Ovary (tissue), 9 donors: Measurements from ENCODE around the gene MCF2L. TPM values are rescaled to one million over a fixed set of nuclear protein-coding genes. Genes with fewer than 3 reads are reported as not detected.

ENCODE experiments used
- DNase-seq, 5 donors: peaks; one replicate each; pipeline ENCODE4 v3.0.0-alpha.2; 2019 to 2020
- H3K27ac ChIP-seq, 2 donors: fragments of 200-600 bp; one replicate each; pipeline versions ENCODE4 v1.5.1 to v1.8.0; 2019 to 2022
- H3K27me3 ChIP-seq: fragments of 200-600 bp; one replicate; pipeline ENCODE4 v1.8.0; 2022
- H3K36me3 ChIP-seq: fragments of 200-600 bp; sonication (generic); one replicate; pipeline ENCODE4 v1.5.1; 2019
- H3K4me1 ChIP-seq: one replicate; pipeline ENCODE4 v1.8.1; 2013; ENCODE audit warnings: mild to moderate bottlenecking, moderate library complexity; ENCODE audit not compliant: insufficient read depth
- H3K4me3 ChIP-seq: fragments of 200-600 bp; sonication (generic); one replicate; pipeline ENCODE4 v1.5.1; 2017
- H3K9me3 ChIP-seq, 2 donors: fragments of 200-600 bp in 1 of 2; sonication (generic) in 1 of 2; one replicate each; pipeline versions ENCODE4 v1.5.1 to v1.8.1; 2013 to 2019; ENCODE audit warnings: mild to moderate bottlenecking in 1 of 2, moderate library complexity in 1 of 2
- CTCF ChIP-seq, 3 donors: fragments of 450-650 bp in 2 of 3; fragments of 200-600 bp in 1 of 3; IDR thresholded peaks; one replicate each; pipeline versions ENCODE4 v1.5.1 to v1.8.0; 2016 to 2022; ENCODE audit warnings: antibody characterized with exemption in 3 of 3, mild to moderate bottlenecking in 1 of 3
- EP300 ChIP-seq: sonication (generic); formaldehyde crosslinking; IDR thresholded peaks from one replicate; pipeline ENCODE4 v1.6.1; 2017; ENCODE audit warnings: antibody characterized with exemption
- POLR2A ChIP-seq: fragments of 450-650 bp; IDR thresholded peaks from one replicate; pipeline ENCODE4 v1.6.1; 2017; ENCODE audit warnings: antibody characterized with exemption, mild to moderate bottlenecking, moderate library complexity
- WGBS, 3 donors: extraction: QIAGEN DNeasy Blood & Tissue Kit in 1 of 3; methylation state at CpG; one replicate each; pipeline versions ENCODE4 v1.1.5 to v1.1.7; 2013 to 2017; 5-methylcytosine and 5-hydroxymethylcytosine counted together
- intact Hi-C, 4 donors: fragments of 100-400 bp; cut with DNase I; formaldehyde crosslinking; loops; one replicate each; pipeline versions ENCODE4 v1.11.0 to v1.15.1; 2022 to 2023
- polyA plus RNA-seq, 2 donors: library from polyadenylated mRNA; stranded (reverse); fragments of 200-250 nt in 1 of 2; fragments of 350-450 nt in 1 of 2; fragmentation: Illumina TruSeq in 1 of 2; extraction: RNeasy Lipid Tissue Mini Kit (QIAGEN cat#74804) in 1 of 2; gene quantifications; one replicate each; pipeline ENCODE4 v1.2.3, GENCODE V29; 2013 to 2014
- total RNA-seq, 7 donors: library from RNA; depleted of rRNA in 2 of 7; stranded (reverse); fragments of >200 nt in 2 of 7; fragmentation: NEBNext Ultra II Directional in 3 of 7; extraction: Animal tissue kit (Norgen Biotek cat#: 25700) in 3 of 7; gene quantifications; one replicate each; pipeline versions ENCODE4 v1.1.0 to v1.2.4, GENCODE V29; 2016 to 2023
- donor health status: DM: no; HTN: no; CAD: no; lungs with moderate emphysema.
- donor health status: DM: no; HTN: no; CAD: no.
- donor health status: Bipolar disorder and iron deficiency.
- donor health status: DM: yes; HTN: yes; CAD: no.
- donor health status: DM: no; HTN: no; CAD: no.
- donor health status: DM: yes; HTN: yes; CAD: no.

The MCF2L gene
- total and polyA plus RNA-seq, 9 donors, result 5.6 to 22.2 (median 8.7) TPM

GRCh38 chr13:112990783-112991182 lies 21.8 kb downstream of the MCF2L start:
- no peaks in the 10 kb centered on the region for H3K27me3 ChIP-seq
- H3K9me3 ChIP-seq, result no peaks in the 10 kb centered on the region
- no peak overlapping the region for H3K27ac ChIP-seq
- TF ChIP-seq EP300 (no peak), CTCF (IDR thresholded peaks at IDR 0.05) (no peak), POLR2A (no peak)
- H3K4me3 ChIP-seq, result no peak overlapping the region
- DNase-seq, result no peak
- H3K4me1 ChIP-seq, result no peaks in the 10 kb centered on the region
- intact Hi-C loops, result no loop called here
- no peaks in the 10 kb centered on the region for H3K36me3 ChIP-seq
- 65 to 84% (median 73%) methylated on average over 8 of the region's 8 CpGs for WGBS, 3 donors

- Histone ChIP-seq H3K27me3 (no peaks in the 10 kb centered on the region), H3K36me3 (no peaks in the 10 kb centered on the region), H3K27ac (no peak overlapping the region), H3K4me1 (no peaks in the 10 kb centered on the region), H3K4me3 (no peak overlapping the region), H3K9me3 (no peaks in the 10 kb centered on the region)
- 58 to 60% (median 60%) methylated on average over 6 of the region's 6 CpGs for WGBS, 3 donors
- intact Hi-C loops, result no loop called here
- no peak for DNase-seq
- TF ChIP-seq POLR2A (no peak), EP300 (no peak), CTCF (IDR thresholded peaks at IDR 0.05) (no peak)
Measured at GRCh38 chr13:112991609-112992008, 22.6 kb downstream of the MCF2L start.

- 75 to 86% (median 79%) methylated on average over 31 of the region's 31 CpGs for WGBS, 3 donors
- no peaks in the 10 kb centered on the region for H3K27me3 ChIP-seq
- no peak overlapping the region for H3K4me3 ChIP-seq
- H3K9me3 ChIP-seq, result no peaks in the 10 kb centered on the region
- H3K36me3 ChIP-seq, result no peaks in the 10 kb centered on the region
- intact Hi-C loops, result no loop called here
- H3K27ac ChIP-seq, result no peak overlapping the region
- peaks cover 4% of the 10 kb centered on the region for H3K4me1 ChIP-seq
- DNase-seq, result no peak
- no peak for TF ChIP-seq CTCF (IDR thresholded peaks at IDR 0.05)
- TF ChIP-seq POLR2A, result no peak
- no peak for TF ChIP-seq EP300
Measured at GRCh38 chr13:112992931-112993680, 24.1 kb downstream of the MCF2L start.

GRCh38 chr13:112994084-112994780 lies 25.2 kb downstream of the MCF2L start:
- Histone ChIP-seq H3K27me3 (no peaks in the 10 kb centered on the region), H3K27ac (no peak overlapping the region), H3K36me3 (no peaks in the 10 kb centered on the region), H3K4me3 (no peak overlapping the region), H3K4me1 (peaks cover 14% of the 10 kb centered on the region), H3K9me3 (no peaks in the 10 kb centered on the region)
- intact Hi-C loops, result no loop called here
- DNase-seq, result no peak
- no peak for TF ChIP-seq POLR2A
- WGBS, 3 donors, result 85 to 91% (median 88%) methylated on average over 46 of the region's 46 CpGs

GRCh38 chr13:112994781-112995355 lies 25.9 kb downstream of the MCF2L start:
- Histone ChIP-seq H3K9me3 (no peaks in the 10 kb centered on the region), H3K27me3 (no peaks in the 10 kb centered on the region), H3K36me3 (no peaks in the 10 kb centered on the region), H3K4me3 (no peak overlapping the region), H3K4me1 (peaks cover 14% of the 10 kb centered on the region), H3K27ac (no peak overlapping the region)
- TF ChIP-seq EP300 (no peak), CTCF (IDR thresholded peaks at IDR 0.05) (no peak), POLR2A (no peak)
- intact Hi-C loops, result no loop called here
- no peak for DNase-seq
- WGBS, 3 donors, result 90 to 94% (median 93%) methylated on average over 29 to 34 of the region's 34 CpGs
